Stromal cell of bone marrow (primary cell): ENCODE measurements around the gene TMEM201.

Source experiments
- DNase-seq: peaks from one replicate; pipeline ENCODE4 v3.0.0-alpha.2; 2012; ENCODE audit warnings: low read depth

The TMEM201 gene

DNA sequence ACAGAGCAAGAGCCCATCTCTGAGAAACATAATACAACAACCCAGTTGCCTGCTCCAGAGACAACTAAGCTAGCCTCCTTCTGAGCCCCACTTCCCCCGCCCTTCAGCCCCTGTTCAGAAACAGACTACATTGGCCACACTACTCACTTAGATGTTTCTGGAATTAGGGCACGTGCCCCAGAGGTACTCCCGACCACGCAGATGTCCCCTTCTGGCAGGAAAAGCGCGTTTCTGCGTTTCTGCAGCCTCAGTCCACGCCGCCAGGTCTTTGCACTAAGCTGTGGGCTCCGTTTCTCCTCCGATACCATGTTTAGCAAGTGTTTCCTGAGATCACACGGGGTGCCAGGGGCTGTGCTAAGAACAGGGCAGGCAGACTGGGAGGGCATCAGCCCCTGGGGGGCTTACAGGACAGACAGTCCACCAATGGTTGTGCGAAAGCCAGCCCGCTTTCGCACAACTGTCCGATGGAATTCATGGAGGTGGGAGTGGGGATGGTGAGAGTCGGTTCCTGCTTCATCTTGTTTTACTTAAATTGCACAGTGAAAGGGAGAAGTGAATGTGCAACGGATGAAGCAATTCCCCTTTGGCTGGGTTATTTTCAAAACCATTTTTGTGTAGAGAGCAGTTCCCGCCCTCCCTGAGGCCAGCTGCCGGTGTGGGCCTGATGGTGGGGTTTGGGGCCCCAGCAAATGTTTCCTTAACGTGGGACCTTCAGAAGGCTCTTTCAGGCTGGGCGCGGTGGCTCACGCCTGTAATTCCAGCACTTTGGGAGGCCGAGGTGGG is 65.5 kb downstream of the TMEM201 start:
- no peak for DNase-seq

DNA sequence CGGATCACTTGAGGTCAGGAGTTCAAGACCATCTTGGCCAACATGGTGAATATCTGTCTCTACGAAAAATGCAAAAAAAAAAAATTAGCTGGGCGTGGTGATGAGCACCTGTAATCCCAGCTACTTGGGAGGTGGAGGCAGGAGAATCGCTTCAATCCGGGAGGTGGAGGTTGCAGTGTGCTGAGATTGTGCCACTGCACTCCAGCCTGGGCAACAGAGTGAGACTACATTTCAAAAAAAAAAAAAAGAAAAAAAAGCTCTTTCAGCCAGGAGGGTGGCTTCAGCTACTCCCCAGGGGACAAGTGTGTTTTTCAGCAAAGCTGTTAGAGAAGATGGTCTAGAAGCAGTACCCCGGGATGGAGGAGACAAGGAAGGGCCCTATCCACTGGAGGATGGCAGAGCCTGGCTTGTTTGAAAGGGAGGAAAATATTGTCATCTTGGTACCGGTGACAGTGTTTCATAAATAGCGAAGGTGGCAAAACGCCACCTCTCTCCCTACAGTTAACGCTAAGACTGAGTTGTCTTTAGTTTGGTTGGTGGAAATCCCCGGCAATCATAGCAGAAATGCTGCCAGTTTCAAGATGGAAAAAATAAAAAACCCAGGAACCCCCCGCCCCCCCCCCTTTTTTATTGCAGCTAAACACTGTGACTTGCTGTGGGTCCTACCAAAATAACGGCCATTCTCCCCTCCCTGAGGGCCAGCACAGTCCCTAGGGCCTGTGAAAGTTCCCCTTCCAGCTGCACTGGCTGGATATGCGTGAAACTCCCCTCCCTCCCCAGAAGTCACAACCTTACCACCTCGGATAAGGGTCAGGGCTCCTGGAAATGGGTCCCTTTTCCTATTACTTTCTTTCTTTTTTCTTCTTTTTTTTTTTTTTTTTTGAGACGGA is 66.4 kb downstream of the TMEM201 start:
- DNase-seq = no peak

DNA sequence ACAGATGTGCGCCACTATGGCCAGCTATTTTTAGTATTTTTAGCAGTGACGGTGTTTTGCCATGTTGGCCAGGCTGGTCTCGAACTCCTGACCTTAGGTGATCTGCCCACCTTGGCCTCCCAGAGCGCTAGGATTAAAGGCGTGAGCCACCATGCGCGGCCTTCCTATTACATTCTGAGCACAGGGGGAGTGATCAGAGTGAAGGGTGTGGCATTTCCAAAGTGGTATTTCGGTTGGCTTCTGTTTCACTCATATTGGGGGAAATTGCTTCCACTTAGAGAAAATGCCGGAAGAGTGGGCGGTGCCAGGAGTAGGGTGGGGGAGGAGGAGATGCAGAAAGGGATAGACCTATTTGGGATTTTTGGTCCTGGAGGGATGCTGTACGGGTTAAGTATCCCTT is 67.1 kb downstream of the TMEM201 start:
- DNase-seq = no peak

DNA sequence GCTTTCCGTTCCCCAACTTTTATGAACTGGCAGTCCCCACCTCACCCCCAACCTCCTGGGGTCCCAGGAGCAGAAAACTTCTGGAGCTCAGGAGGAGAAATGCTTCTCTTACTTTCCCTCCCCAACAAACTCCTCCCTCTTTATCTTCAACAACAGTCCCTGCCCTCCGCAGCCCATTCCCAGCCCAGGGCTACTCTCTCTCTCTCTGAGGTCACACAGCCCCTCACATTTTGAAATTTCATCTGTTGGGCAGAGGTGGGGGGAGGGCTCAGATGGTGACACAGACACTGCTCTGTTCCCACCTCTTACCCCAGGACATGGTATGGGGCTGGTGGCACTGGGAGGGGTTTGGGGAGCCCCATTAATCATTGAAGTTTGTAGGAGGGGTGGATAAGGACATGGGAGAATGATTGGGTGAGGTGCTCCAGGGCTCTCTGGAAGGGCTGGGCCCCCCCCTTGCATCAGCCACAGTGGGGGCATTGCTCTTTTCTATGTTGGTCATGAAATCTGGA is 68.9 kb downstream of the TMEM201 start:
- no peak for DNase-seq

DNA sequence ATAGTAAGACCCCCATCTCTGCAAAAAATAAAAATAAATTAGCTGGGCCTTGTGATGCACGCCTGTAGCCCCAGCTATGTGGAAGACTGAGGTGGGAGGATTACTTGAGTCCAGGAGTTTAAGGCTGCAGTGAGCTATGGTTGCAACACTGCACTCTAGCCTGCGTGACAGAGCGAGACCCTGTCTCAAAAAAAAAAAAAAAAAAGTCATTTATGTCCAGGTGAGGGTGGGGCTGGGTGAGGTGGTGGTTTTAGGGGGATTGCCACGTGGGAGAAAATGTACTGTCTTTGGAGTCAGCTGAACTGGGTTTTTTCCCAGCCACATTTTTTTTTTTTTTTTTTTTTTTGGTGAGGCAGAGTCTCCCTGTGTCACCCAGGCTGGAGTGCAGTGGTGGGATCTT is 69.5 kb downstream of the TMEM201 start:
- DNase-seq = no peak

DNA sequence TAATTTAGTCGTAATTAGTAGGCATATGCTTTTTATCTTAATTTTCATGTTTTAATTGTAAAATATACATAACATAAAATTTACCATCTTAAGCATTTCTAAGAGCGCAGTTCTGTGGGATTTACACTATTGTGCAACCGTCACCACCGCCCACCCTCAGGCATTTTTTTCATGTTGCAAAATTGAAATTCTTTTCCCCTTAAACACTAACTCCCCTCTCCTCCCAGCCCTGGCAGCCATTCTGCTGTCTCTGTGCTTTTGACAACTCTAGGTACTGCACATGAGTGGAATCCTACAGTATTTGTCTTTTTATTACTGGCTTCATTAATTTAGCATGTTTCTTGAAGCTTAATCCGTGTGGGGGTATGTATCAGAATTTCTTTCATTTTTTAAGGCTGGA is 70.6 kb downstream of the TMEM201 start:
- peak; percentile 22 for DNase-seq

DNA sequence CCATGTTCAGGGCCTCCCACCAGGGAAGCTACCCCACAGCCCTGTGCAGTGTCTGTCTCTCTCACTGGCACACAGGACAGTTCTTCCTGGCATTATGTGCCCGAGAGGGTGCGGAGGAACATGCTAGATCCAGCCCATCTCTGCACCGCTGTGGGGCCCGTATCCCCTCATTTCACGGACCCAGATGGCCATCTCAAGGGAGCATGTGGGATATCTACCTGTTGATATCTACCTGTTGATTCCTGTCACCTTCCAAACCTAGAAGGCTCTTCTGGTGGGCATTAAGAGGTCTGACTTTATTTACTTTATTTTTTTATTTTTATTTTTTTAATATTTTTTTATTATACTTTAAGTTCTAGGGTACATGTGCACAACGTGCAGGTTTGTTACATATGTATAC is 74.5 kb downstream of the TMEM201 start:
- no peak for DNase-seq
